ENCODE data around the gene KIF18B. TPM values are rescaled to one million over a fixed set of nuclear protein-coding genes. Genes with fewer than 3 reads are reported as not detected.

Gene KIF18B
- total RNA-seq, 1 donor from 2014 or later, result 6.8 TPM

DNA sequence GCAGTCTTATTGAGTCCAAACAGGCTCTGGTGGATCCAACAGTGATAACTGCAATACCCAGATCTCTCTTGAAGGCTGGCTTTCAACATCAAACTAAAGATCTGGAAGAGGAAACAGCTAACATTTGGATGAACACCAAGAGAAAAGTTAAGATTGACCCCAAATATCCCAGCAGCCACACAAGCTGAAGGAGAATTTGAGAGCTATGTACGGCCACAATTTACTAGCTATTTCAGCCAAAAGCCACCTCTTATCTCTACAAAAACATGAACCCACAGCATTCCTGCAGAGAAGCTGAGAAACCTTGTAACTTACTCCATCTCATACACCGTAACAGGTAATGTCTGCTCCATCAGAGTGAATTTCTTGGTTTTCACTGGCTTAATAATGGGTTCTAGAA lies 62.6 kb downstream of the KIF18B start:
- DNase-seq (ENCODE audit: extremely low read depth, low read depth, low spot score), result no peak

DNA sequence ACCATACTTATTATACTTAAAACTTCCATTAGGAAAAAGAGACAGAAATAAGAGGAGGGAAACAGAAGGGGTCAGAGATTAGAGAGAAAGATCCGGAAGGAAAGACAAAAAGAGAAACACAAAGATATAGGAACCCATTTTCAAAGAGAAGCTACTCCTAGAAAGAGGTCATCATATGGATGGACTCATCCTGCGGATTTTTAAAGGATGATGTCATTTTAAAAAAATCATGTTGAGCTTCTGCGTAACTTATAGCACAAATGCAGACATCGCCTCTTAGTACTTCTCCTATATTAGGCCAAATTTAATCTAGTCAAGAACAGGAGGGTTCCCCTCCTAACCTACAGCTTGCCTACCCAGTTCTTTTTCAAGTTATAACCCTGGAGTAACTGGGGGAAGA lies 66.4 kb downstream of the KIF18B start:
- DNase-seq (ENCODE audit: extremely low read depth, low read depth, low spot score), result no peak

DNA sequence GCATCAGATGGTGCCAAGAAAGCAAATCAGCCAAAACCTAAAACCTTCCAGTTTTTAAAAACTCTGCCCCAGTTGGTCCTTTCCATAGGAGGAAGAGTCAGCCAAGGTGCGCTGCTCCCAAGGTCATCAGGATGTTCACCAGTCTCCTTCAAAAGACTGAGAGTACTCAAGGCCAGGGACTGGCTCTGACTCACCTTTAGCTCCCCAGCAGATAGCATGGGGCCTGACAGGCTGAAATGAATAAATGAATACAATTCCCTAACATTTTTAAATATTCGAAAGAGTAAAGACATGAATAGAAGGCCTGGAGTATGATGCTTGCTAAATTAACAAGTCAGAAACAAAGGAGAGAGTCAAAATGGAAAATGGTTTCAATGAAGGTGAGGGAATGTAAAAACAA lies 67.5 kb downstream of the KIF18B start:
- DNase-seq (ENCODE audit: extremely low read depth, low read depth, low spot score), result no peak

DNA sequence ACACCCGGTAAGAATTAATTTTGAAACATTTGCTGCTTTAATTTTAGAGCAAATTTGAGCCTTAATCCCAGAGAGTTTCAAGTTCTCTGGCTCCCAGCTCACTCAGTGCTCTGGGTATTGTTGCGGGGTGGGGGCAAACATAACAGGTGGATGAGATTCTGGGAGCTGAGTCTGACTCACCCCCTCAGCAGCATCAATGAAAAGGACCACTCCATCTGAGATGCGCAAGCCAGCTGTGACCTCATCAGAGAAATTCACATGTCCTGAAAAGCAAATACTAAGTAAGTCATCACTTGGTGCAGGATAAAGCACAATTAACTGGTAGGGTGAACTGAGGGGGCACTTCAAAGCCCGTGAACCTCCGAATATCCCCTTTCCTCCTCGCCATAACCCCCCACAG lies 68.2 kb downstream of the KIF18B start:
- DNase-seq (ENCODE audit: extremely low read depth, low read depth, low spot score), result no peak

DNA sequence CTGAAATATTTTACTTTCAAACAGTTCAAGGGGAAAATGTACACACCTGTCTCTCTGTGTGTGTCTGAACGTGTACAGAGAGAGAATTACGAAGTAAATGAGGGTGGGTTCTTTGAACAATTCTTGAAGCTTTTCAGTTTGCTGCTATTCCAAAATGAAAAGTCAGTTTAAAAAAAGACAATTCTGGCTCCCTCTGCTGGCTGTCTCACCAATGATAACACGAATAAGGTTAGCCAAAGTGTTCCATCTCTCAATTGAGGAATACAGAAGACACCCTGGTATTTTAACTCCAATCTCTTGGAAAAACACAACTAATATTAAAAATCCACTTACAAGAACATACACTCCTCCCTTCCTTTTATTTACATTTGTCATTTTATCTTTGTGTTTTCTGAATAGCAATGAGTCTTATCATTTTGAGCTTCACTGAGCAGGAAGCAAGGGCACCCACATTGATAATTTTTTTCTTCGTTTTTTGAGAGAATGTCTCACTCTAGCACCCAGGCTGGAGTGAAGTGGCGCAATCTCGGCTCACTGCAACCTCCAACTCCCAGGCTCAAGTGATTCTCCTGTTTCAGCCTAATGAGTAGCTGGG lies 68.8 kb downstream of the KIF18B start:
- no peak for DNase-seq (ENCODE audit: extremely low read depth, low read depth, low spot score)

DNA sequence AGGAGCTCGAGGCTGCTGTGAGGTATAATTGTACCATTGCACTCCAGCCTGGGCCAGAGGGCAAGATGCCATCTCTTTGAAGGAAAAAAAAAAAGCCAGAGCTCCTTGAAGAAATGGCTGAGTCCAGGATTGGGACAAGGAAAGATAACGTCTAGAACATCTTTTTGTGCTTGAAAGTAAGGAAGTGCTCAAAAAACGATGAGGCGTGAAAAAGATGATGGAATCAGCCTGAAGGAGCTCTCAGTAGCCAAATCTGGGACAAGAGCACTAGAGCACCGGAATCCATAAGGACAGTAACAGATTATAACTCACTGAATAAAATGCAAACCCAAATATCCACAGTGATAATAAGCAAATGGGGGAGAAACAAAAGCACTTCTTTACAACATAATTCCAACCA lies 70.5 kb downstream of the KIF18B start:
- no peak for DNase-seq (ENCODE audit: extremely low read depth, low read depth, low spot score)

DNA sequence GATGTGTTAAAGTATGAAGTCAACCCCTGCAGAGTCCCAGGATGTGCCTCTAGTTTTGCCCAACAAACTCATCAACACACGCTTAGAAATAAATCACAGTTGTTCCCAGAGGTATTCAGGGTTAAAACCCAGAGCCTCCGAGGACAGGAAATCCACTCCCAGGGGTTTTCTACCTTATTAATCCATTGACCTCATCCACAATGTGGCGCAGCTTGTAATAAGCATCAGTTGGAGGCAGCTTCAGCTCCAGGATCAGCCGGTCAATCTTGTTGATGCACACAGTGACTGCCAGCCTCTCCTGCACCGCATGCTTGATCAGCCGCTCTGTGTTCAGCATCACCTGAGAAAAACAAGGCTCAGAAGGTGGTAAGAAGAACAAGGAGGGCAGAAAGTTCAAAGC lies 71.8 kb downstream of the KIF18B start:
- no peak for DNase-seq (ENCODE audit: extremely low read depth, low read depth, low spot score)

Other genes starting within 250 kb of the KIF18B start
- gene DBF4B, start 239.1 kb downstream of the KIF18B start, total RNA-seq, result 4.9 and 6.6 TPM in 2 replicates
- gene ADAM11, start 188.8 kb downstream of the KIF18B start, total RNA-seq, result 0.23 and 2.5 TPM in 2 replicates
- 20.8 and 22.7 TPM in 2 replicates for gene GJC1, start 117.5 kb downstream of the KIF18B start, total RNA-seq
- not detected in 2 replicates for gene HIGD1B, start 99.9 kb downstream of the KIF18B start, total RNA-seq
- 71.1 and 98.6 TPM in 2 replicates for gene EFTUD2, start 48.3 kb downstream of the KIF18B start, total RNA-seq
- not detected in 2 replicates for gene GFAP, start 32.3 kb downstream of the KIF18B start, total RNA-seq
- 0.47 TPM in 1 of 2 replicates, not detected in the other for gene C1QL1, start 20.5 kb upstream of the KIF18B start, total RNA-seq
- 35.2 and 37.2 TPM in 2 replicates for gene DCAKD, start 103.9 kb upstream of the KIF18B start, total RNA-seq
- gene NMT1, start 113.5 kb upstream of the KIF18B start, total RNA-seq, result 95.0 and 205 TPM in 2 replicates
- gene PLCD3, start 184.7 kb upstream of the KIF18B start, total RNA-seq, result 35.3 and 41.5 TPM in 2 replicates
- 5.5 and 5.6 TPM in 2 replicates for gene ACBD4, start 187.9 kb upstream of the KIF18B start, total RNA-seq
- gene HEXIM1, start 200.7 kb upstream of the KIF18B start, total RNA-seq, result 16.2 and 16.7 TPM in 2 replicates
- gene HEXIM2, start 214.1 kb upstream of the KIF18B start, total RNA-seq, result 1.3 and 3.3 TPM in 2 replicates

Data from glomerular endothelial cell (primary cell).